Measurements from ENCODE around the gene DCST1. TPM values are rescaled to one million over a fixed set of nuclear protein-coding genes. Genes with fewer than 3 reads are reported as not detected.

Gene DCST1
- total RNA-seq, 1 experiment from 2014 or later = 0.17 TPM

DNA sequence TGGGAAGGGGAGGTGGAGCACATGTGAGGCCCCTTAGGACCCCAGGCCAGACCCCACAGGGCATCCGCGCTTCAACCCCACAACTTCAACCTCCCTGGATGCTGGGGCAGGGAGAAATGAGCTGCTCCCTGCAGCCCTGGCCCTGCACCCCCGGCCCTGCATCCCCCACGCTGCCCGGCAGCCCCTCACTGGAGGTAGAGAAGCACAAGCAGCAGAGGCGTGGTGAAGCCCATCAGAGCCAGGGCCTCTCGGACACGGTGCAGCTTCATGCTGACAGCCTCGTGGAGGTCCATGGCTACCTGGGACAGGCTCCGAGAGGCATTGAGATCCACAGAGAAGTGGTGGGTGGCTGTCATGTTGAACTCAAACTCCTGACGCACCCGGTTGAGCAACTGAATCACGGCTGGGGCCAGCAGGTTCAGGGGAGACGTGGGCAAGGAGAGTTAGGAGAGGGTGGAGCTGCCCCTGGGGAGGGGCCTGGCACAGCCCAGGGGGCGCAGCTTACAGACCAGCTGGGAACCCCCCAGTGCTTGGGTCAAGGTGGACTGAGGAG, 3.3 kb upstream of the DCST1 start:
- TF ChIP-seq, protein P1, sequence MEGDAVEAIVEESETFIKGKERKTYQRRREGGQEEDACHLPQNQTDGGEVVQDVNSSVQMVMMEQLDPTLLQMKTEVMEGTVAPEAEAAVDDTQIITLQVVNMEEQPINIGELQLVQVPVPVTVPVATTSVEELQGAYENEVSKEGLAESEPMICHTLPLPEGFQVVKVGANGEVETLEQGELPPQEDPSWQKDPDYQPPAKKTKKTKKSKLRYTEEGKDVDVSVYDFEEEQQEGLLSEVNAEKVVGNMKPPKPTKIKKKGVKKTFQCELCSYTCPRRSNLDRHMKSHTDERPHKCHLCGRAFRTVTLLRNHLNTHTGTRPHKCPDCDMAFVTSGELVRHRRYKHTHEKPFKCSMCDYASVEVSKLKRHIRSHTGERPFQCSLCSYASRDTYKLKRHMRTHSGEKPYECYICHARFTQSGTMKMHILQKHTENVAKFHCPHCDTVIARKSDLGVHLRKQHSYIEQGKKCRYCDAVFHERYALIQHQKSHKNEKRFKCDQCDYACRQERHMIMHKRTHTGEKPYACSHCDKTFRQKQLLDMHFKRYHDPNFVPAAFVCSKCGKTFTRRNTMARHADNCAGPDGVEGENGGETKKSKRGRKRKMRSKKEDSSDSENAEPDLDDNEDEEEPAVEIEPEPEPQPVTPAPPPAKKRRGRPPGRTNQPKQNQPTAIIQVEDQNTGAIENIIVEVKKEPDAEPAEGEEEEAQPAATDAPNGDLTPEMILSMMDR (IDR thresholded peaks at IDR 0.05; ENCODE audit: unreplicated experiment) = no peak
- intact Hi-C loops (cut with micrococcal nuclease; ENCODE audit: unreplicated experiment) = no loop called here
- H3K9me3 Mint-ChIP-seq (ENCODE audit: low read depth, unreplicated experiment) = no peaks in the 10 kb centered on the region
- H3K4me3 Mint-ChIP-seq (ENCODE audit: low read depth, unreplicated experiment) = no peak overlapping the region
- H3K36me3 Mint-ChIP-seq (ENCODE audit: insufficient read depth, unreplicated experiment) = no peaks in the 10 kb centered on the region
- H3K27ac Mint-ChIP-seq (ENCODE audit: unreplicated experiment) = no peak overlapping the region
- H3K4me1 Mint-ChIP-seq (ENCODE audit: low read depth, unreplicated experiment) = peaks cover 11% of the 10 kb centered on the region
- H3K27me3 Mint-ChIP-seq (ENCODE audit: unreplicated experiment) = peaks cover 33% of the 10 kb centered on the region
- CTCF ChIA-PET = interaction anchor here (0.6 kb wide), 1 partner anchor 17 kb away, joined by 5 read pairs; no protein-coding TSS in a partner anchor
- no TSS peak for BruUV-seq (replicated peaks)
- no peak for DNase-seq

DNA sequence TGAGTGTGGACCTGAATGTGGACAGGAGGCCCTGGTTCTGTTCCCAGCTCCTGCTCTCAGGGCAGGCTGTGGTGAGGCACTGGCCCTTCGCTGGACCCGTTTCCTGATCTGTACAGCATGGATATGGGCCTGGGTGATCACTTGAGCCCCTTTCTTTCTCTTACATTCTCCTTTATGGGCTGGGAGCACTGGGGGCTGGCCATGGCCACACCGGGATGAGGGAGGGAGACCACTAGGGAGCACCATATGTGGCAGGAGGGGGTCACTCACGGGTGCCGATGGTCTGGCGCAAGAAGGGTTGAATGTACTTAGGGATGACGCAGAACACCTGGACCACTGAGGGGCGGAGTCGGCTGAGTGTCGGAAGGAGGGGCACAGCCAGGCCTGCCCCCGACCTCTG, 2.7 kb upstream of the DCST1 start:
- CTCF ChIA-PET = no interaction called here
- H3K9me3 Mint-ChIP-seq (ENCODE audit: low read depth, unreplicated experiment) = no peaks in the 10 kb centered on the region
- H3K27me3 Mint-ChIP-seq (ENCODE audit: unreplicated experiment) = peaks cover 35% of the 10 kb centered on the region
- no peak overlapping the region for H3K4me3 Mint-ChIP-seq (ENCODE audit: low read depth, unreplicated experiment)
- no peaks in the 10 kb centered on the region for H3K36me3 Mint-ChIP-seq (ENCODE audit: insufficient read depth, unreplicated experiment)
- intact Hi-C loops (cut with micrococcal nuclease; ENCODE audit: unreplicated experiment) = no loop called here
- H3K27ac Mint-ChIP-seq (ENCODE audit: unreplicated experiment) = no peak overlapping the region
- no TSS peak for BruUV-seq (replicated peaks)
- TF ChIP-seq, protein P1 (IDR thresholded peaks at IDR 0.05; ENCODE audit: unreplicated experiment) = no peak
- no peak for DNase-seq
- peaks cover 5% of the 10 kb centered on the region for H3K4me1 Mint-ChIP-seq (ENCODE audit: low read depth, unreplicated experiment)

DNA sequence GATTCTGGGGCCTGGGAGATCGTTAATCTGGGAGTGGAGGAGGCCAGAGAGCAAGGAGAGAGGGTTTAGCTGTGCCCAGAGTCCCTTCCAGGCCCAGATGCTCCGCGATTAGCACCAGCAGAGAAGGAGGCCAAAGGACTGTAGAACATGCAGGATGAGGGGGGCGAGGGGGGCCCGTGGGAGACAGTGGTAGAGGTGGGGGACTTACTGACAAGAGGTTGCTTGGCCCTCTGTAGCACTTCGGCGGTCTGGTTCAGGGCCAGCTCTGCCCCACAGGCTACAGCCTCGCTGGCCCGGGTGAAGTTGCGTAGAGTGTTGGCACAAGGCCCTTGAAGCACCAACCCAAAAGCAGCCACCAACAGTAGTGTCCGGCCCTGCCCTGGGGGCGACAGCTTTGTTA, 738 bp upstream of the DCST1 start:
- DNase-seq = no peak
- no peaks in the 10 kb centered on the region for H3K9me3 Mint-ChIP-seq (ENCODE audit: low read depth, unreplicated experiment)
- no peaks in the 10 kb centered on the region for H3K36me3 Mint-ChIP-seq (ENCODE audit: insufficient read depth, unreplicated experiment)
- CTCF ChIA-PET = no interaction called here
- no peak overlapping the region for H3K27ac Mint-ChIP-seq (ENCODE audit: unreplicated experiment)
- peaks cover 2% of the 10 kb centered on the region for H3K4me1 Mint-ChIP-seq (ENCODE audit: low read depth, unreplicated experiment)
- H3K4me3 Mint-ChIP-seq (ENCODE audit: low read depth, unreplicated experiment) = no peak overlapping the region
- intact Hi-C loops (cut with micrococcal nuclease; ENCODE audit: unreplicated experiment) = no loop called here
- TF ChIP-seq, protein P1 (IDR thresholded peaks at IDR 0.05; ENCODE audit: unreplicated experiment) = no peak
- no TSS peak for BruUV-seq (replicated peaks)
- peaks cover 35% of the 10 kb centered on the region for H3K27me3 Mint-ChIP-seq (ENCODE audit: unreplicated experiment)

DNA sequence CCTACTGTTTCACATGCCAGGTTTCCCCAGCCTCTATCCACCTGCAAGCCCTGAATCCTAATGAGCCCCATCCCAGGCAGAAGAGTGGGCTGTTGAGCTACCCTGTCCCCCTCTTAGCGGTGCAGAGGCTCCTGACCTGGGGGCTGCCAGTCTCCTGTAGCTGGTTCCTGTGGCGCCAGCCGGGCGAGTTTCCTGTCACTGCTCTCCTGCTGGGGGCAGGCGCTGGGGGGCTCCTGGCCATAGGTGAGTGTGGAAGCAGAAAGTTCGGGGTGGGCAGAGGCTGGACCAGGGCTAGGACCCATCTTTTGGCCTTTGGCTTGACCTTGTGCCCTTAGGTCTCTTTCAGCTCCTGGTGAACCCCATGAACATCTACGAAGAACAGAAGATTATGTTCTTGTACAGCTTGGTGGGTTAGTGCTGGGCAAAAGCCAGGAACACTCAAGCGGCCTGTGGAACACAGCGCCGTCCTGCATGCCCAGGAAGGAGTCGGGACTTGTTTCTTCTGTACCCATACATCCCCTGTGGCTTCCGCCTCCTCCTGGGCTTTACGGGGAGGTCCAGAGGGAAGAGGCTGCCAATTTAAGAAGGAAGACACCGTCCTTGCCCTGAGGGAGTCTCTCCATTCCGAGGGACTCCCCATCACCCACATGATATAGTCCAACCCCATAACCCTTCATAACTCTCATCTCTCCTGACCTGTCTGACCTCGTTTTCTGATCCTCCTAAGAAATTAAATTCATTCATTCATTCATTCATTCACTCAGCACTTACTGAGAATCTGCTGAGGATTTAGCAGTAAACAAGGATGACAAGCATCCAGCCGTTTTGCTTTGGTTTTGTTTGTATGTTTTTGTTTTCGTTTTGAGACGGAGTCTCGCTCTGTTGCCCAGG, 939 bp downstream of the DCST1 start:
- CTCF ChIA-PET = interaction anchor here (1.9 kb wide), 1 partner anchor 16 kb away, joined by 5 read pairs; the partner anchor contains the start of gene ADAM15
- TF ChIP-seq, protein P1 (IDR thresholded peaks at IDR 0.05; ENCODE audit: unreplicated experiment) = no peak
- no peak for DNase-seq
- H3K4me1 Mint-ChIP-seq (ENCODE audit: low read depth, unreplicated experiment) = peaks cover 17% of the 10 kb centered on the region
- no peak overlapping the region for H3K27ac Mint-ChIP-seq (ENCODE audit: unreplicated experiment)
- no peak overlapping the region for H3K4me3 Mint-ChIP-seq (ENCODE audit: low read depth, unreplicated experiment)
- H3K9me3 Mint-ChIP-seq (ENCODE audit: low read depth, unreplicated experiment) = no peaks in the 10 kb centered on the region
- BruUV-seq (replicated peaks) = no TSS peak
- intact Hi-C loops (cut with micrococcal nuclease; ENCODE audit: unreplicated experiment) = no loop called here
- peaks cover 22% of the 10 kb centered on the region for H3K27me3 Mint-ChIP-seq (ENCODE audit: unreplicated experiment)
- H3K36me3 Mint-ChIP-seq (ENCODE audit: insufficient read depth, unreplicated experiment) = no peaks in the 10 kb centered on the region
